ENCODE results near the gene DLG1.

DNA sequence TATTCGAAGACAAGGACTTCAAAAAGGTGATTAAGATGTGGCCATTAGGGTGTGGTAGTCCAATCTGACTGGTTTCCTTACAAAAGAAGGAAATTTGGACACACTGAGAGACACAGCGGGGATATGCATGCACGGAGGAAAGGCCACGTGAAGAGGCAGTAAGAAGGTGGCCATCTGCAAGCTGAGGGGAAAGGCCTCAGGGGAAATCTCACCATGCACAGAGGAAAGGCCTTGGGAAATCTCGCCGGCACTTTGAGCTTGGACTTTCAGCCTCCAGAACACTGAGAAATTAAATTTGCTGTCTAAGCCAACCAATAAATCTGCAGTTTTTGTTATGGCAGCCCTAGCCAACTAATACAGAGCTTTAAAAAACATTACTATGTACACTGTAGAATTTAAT is 78.8 kb downstream of the DLG1 start:
- no peak for TF ChIP-seq POLR2A (IDR thresholded peaks at IDR 0.05)
- TF ChIP-seq, protein P1, sequence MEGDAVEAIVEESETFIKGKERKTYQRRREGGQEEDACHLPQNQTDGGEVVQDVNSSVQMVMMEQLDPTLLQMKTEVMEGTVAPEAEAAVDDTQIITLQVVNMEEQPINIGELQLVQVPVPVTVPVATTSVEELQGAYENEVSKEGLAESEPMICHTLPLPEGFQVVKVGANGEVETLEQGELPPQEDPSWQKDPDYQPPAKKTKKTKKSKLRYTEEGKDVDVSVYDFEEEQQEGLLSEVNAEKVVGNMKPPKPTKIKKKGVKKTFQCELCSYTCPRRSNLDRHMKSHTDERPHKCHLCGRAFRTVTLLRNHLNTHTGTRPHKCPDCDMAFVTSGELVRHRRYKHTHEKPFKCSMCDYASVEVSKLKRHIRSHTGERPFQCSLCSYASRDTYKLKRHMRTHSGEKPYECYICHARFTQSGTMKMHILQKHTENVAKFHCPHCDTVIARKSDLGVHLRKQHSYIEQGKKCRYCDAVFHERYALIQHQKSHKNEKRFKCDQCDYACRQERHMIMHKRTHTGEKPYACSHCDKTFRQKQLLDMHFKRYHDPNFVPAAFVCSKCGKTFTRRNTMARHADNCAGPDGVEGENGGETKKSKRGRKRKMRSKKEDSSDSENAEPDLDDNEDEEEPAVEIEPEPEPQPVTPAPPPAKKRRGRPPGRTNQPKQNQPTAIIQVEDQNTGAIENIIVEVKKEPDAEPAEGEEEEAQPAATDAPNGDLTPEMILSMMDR (IDR thresholded peaks at IDR 0.05), result no peak
- no peak for TF ChIP-seq POLR2AphosphoS5 (IDR thresholded peaks at IDR 0.05)
